22Rv1 (cell line): ENCODE results near the gene MET.

Experiments
- ZFX ChIP-seq: fragments of 450-650 bp; IDR thresholded peaks from 2 replicates; pipeline ENCODE4 v1.6.1; 2017; ENCODE audit warnings: antibody characterized with exemption, borderline replicate concordance
- TF ChIP-seq, protein P1 (sequence below): fragments of 450-650 bp; IDR thresholded peaks from 2 replicates; pipeline ENCODE4 v1.5.1; 2017; ENCODE audit warnings: mild to moderate bottlenecking

GRCh38 chr7:116631676-116632075, 40.3 kb upstream of the MET start:
- TF ChIP-seq, protein P1, sequence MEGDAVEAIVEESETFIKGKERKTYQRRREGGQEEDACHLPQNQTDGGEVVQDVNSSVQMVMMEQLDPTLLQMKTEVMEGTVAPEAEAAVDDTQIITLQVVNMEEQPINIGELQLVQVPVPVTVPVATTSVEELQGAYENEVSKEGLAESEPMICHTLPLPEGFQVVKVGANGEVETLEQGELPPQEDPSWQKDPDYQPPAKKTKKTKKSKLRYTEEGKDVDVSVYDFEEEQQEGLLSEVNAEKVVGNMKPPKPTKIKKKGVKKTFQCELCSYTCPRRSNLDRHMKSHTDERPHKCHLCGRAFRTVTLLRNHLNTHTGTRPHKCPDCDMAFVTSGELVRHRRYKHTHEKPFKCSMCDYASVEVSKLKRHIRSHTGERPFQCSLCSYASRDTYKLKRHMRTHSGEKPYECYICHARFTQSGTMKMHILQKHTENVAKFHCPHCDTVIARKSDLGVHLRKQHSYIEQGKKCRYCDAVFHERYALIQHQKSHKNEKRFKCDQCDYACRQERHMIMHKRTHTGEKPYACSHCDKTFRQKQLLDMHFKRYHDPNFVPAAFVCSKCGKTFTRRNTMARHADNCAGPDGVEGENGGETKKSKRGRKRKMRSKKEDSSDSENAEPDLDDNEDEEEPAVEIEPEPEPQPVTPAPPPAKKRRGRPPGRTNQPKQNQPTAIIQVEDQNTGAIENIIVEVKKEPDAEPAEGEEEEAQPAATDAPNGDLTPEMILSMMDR = no peak
- no peak for TF ChIP-seq ZFX
